NCI-H128 (cell line): ENCODE data around the gene VSIG10L.

Experiments used
- DNase-seq: peaks from one replicate; lab custom pipeline; 2025; ENCODE audit not compliant: unreplicated experiment; lab: John Stamatoyannopoulos, UW

The VSIG10L gene

GRCh38 chr19:51341976-51342580 lies at the start of gene VSIG10L:
TSS of gene VSIG10L (minus strand) at chr19:51342139. CDS start at chr19:51342124, 15 bp downstream.
- DNase-seq = no peak

- no peak for DNase-seq
These were observed 49.2 kb upstream of the VSIG10L start for GRCh38 chr19:51391073-51391611.

- no peak for DNase-seq
These were observed 47.2 kb upstream of the VSIG10L start for GRCh38 chr19:51389143-51389542.

GRCh38 chr19:51387924-51388389 lies 46.0 kb upstream of the VSIG10L start, which contains the start of gene LIM2:
TSS of gene LIM2 (minus strand) at chr19:51387974. CDS start at chr19:51387443, 531 bp downstream.
- no peak for DNase-seq

- DNase-seq = no peak
These were observed 45.1 kb upstream of the VSIG10L start for GRCh38 chr19:51386882-51387520.

GRCh38 chr19:51382004-51382403 lies 40.1 kb upstream of the VSIG10L start:
- no peak for DNase-seq

- no peak for DNase-seq
These were observed 38.4 kb upstream of the VSIG10L start for GRCh38 chr19:51380379-51380778.

GRCh38 chr19:51377422-51377821 lies 35.5 kb upstream of the VSIG10L start:
- DNase-seq = no peak

- no peak for DNase-seq
These were observed 33.7 kb upstream of the VSIG10L start for GRCh38 chr19:51375504-51376221.

- no peak for DNase-seq
These were observed 30.9 kb upstream of the VSIG10L start, which contains the start of gene NKG7 for GRCh38 chr19:51372649-51373504. TSS of gene NKG7 (minus strand) at chr19:51372654. CDS start at chr19:51372535, 119 bp downstream.

- no peak for DNase-seq
These were observed 30.2 kb upstream of the VSIG10L start for GRCh38 chr19:51372021-51372648.

GRCh38 chr19:51371186-51371690 lies 29.3 kb upstream of the VSIG10L start:
- no peak for DNase-seq

GRCh38 chr19:51370230-51370629 lies 28.3 kb upstream of the VSIG10L start:
- DNase-seq = no peak

- no peak for DNase-seq
These were observed 26.7 kb upstream of the VSIG10L start, which contains the start of gene CLDND2 for GRCh38 chr19:51368366-51369282. TSS of gene CLDND2 (minus strand) at chr19:51369003. CDS start at chr19:51368577, 426 bp downstream.

- DNase-seq = no peak
These were observed 25.8 kb upstream of the VSIG10L start for GRCh38 chr19:51367565-51368365.

GRCh38 chr19:51367255-51367564 lies 25.3 kb upstream of the VSIG10L start:
- DNase-seq = no peak

- DNase-seq = no peak
These were observed 24.7 kb upstream of the VSIG10L start for GRCh38 chr19:51366389-51367254.
